ENCODE data around the gene CACNG4. TPM values are rescaled to one million over a fixed set of nuclear protein-coding genes. Genes with fewer than 3 reads are reported as not detected.

The CACNG4 gene
- total RNA-seq, 1 experiment from 2014 or later = 6.3 TPM

DNA sequence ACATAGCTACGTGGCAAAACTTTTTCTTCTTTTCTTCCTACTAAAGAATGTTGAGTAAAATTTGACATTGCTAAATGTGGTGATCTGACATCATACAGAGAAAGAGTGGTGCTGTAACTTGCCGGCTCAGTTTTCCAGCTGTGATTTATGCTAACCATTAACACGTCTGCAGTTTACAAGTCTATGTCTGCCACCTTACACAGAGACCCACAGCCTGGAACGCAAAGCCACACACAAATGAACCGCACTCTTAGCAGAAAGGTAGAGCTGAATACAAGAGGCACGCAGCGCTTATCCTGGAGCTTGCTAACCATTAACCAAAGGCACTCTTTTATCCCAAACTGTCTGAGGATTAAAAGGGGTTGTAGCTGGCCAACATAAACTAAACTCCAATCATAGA is 111.8 kb downstream of the CACNG4 start:
- Histone ChIP-seq H4K91ac (ENCODE audit: insufficient read length, low read depth, low read length) (no peak overlapping the region), H3K14ac (ENCODE audit: insufficient read depth, low read length) (no peak overlapping the region), H3K4me2 (ENCODE audit: insufficient read depth, insufficient read length, low read length) (no peak overlapping the region), H4K20me1 (ENCODE audit: control insufficient read depth, insufficient read depth, insufficient read length) (no peaks in the 10 kb centered on the region), H3K18ac (ENCODE audit: insufficient read length, low read depth, low read length) (no peak overlapping the region), H2BK12ac (ENCODE audit: insufficient read length, low read depth, low read length) (no peak overlapping the region), H2BK120ac (ENCODE audit: low read depth, low read length, poor library complexity, severe bottlenecking) (no peak overlapping the region), H2AK5ac (ENCODE audit: insufficient read length, low read length) (no peak overlapping the region), H3K27me3 (ENCODE audit: insufficient read depth, low read length) (no peaks in the 10 kb centered on the region), H3K56ac (ENCODE audit: insufficient read length, low read depth, low read length) (no peak overlapping the region), H3T11ph (ENCODE audit: low read length) (no peak overlapping the region), H3K79me1 (ENCODE audit: insufficient read depth, low read depth, low read length, poor library complexity, severe bottlenecking) (no peaks in the 10 kb centered on the region), H2BK15ac (ENCODE audit: low read depth, low read length) (no peak overlapping the region), H3K23ac (ENCODE audit: insufficient read length, low read depth, low read length) (no peak overlapping the region), H3K9ac (ENCODE audit: extremely low read depth, insufficient read length, low read length) (no peak overlapping the region), H3K79me2 (ENCODE audit: insufficient read depth, low read length) (no peaks in the 10 kb centered on the region), H3K23me2 (ENCODE audit: insufficient read length, low read depth, low read length, poor library complexity, severe bottlenecking) (no peaks in the 10 kb centered on the region), H3K27ac (ENCODE audit: insufficient read length, low read depth, low read length) (no peak overlapping the region), H4K5ac (ENCODE audit: insufficient read length, low read depth, low read length) (no peak overlapping the region), H2BK20ac (ENCODE audit: low read depth, low read length, poor library complexity, severe bottlenecking) (no peak overlapping the region), H3K4ac (ENCODE audit: low read depth, low read length) (no peak overlapping the region), H2AFZ (ENCODE audit: low read length) (no peak overlapping the region), H2BK5ac (ENCODE audit: insufficient read length, low read length) (no peak overlapping the region), H3K4me1 (ENCODE audit: insufficient read depth, low read length) (no peaks in the 10 kb centered on the region), H3K9me3 (ENCODE audit: control insufficient read depth, low read depth, low read length) (no peaks in the 10 kb centered on the region), H4K8ac (replicated peaks; ENCODE audit: insufficient read length, low read depth, low read length) (no peak overlapping the region)
- peaks cover 0 to 8% (median 4%) of the 10 kb centered on the region in 3 experiments; a peak in 4 of 7 replicates for H3K36me3 Mint-ChIP-seq (ENCODE audit: insufficient read depth in 1 of 3, low read depth in 3 of 3)
- H3K27ac Mint-ChIP-seq = no peak overlapping the region
- TF ChIP-seq, protein P1, sequence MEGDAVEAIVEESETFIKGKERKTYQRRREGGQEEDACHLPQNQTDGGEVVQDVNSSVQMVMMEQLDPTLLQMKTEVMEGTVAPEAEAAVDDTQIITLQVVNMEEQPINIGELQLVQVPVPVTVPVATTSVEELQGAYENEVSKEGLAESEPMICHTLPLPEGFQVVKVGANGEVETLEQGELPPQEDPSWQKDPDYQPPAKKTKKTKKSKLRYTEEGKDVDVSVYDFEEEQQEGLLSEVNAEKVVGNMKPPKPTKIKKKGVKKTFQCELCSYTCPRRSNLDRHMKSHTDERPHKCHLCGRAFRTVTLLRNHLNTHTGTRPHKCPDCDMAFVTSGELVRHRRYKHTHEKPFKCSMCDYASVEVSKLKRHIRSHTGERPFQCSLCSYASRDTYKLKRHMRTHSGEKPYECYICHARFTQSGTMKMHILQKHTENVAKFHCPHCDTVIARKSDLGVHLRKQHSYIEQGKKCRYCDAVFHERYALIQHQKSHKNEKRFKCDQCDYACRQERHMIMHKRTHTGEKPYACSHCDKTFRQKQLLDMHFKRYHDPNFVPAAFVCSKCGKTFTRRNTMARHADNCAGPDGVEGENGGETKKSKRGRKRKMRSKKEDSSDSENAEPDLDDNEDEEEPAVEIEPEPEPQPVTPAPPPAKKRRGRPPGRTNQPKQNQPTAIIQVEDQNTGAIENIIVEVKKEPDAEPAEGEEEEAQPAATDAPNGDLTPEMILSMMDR (conservative IDR thresholded peaks at IDR 0.05) = no peak
- peaks cover 4% of the 10 kb centered on the region in 2 experiments; a peak in 3 of 4 replicates for H3K4me1 Mint-ChIP-seq
- H3K27me3 Mint-ChIP-seq (ENCODE audit: low read depth) = no peaks in the 10 kb centered on the region
- no CpG with 5 or more reads among the region's 7 CpGs for WGBS (ENCODE audit: extremely low coverage, insufficient read length, low lambda C conversion rate)
- no peaks in the 10 kb centered on the region for H3K9me3 Mint-ChIP-seq
- DNase-seq = no peak
- H3K4me3 Mint-ChIP-seq = no peak overlapping the region

Measured in H9 (cell line).